ENCODE measurements around the gene WAPL.
A peak's percentile ranks its signal among the peaks of the same experiment; 100 is the strongest.

DNA sequence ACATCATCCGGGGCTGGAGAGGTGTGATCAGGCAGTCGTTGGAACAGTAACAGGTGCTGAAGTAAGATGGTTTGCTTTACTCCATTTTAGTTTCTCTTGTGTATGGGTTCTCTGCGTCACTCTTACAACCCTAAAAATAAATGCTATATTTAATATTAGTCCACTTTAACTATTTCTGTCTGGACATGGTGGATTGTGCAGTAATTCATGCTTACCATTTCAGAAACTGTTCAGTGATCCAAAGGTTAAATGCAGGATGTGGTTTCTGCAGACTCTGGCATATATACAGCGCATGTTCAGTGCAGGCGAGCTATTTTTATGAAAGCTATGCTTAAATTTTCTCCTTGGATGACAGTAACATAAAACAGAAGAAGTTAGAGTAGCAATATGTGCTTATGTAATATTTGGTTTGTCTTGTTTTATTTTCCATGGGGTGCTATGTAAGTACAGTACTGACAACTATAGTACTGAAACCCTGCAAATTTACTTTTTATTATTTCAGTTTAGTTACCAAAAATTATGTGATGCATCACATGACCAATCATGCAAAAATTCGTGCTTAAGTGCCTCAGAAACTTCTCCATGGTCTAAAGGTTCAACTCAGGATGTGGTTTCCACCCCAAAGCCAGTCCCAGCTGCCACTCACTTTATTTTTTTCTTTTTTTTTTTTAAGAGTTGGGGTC, 108.4 kb downstream of the WAPL start:
- TF ChIP-seq CTCF (IDR thresholded peaks at IDR 0.05) (no peak), EP300 (IDR thresholded peaks at IDR 0.05) (no peak), POLR2A (IDR thresholded peaks at IDR 0.05) (no peak), POLR2AphosphoS5 (IDR thresholded peaks at IDR 0.05) (peak; percentile 44 to 78 (median 76))

Measured in sigmoid colon (tissue), 4 donors.